ENCODE results near the gene SORCS3. TPM values are rescaled to one million over a fixed set of nuclear protein-coding genes. Genes with fewer than 3 reads are reported as not detected.
A peak's percentile ranks its signal among the peaks of the same experiment; 100 is the strongest.

The SORCS3 gene
- total RNA-seq, 2 donors from 2014 or later, result not detected

DNA sequence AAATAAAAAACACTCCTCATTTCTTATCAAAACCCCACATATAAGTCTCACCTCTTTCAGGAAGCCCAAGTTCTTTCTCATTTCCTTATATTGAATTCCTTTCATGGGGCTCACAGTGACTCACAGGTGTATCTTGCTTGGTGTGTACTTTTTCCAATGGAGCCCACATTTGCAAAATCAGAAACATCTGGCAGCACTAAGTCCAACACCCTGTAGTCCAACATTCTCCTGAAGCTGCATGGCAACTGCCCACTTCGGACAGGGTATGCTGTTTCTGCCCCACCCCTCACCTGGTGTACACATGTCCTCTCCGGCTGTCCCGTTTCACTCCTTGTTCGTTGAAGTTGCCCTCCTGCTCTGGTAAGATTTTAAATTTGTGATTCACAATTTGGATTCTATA lies 544.1 kb downstream of the SORCS3 start:
- H3K27me3 ChIP-seq, result no peaks in the 10 kb centered on the region
- ATAC-seq (no peak), DNase-seq (no peak)
- TF ChIP-seq, protein P1, sequence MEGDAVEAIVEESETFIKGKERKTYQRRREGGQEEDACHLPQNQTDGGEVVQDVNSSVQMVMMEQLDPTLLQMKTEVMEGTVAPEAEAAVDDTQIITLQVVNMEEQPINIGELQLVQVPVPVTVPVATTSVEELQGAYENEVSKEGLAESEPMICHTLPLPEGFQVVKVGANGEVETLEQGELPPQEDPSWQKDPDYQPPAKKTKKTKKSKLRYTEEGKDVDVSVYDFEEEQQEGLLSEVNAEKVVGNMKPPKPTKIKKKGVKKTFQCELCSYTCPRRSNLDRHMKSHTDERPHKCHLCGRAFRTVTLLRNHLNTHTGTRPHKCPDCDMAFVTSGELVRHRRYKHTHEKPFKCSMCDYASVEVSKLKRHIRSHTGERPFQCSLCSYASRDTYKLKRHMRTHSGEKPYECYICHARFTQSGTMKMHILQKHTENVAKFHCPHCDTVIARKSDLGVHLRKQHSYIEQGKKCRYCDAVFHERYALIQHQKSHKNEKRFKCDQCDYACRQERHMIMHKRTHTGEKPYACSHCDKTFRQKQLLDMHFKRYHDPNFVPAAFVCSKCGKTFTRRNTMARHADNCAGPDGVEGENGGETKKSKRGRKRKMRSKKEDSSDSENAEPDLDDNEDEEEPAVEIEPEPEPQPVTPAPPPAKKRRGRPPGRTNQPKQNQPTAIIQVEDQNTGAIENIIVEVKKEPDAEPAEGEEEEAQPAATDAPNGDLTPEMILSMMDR (IDR thresholded peaks at IDR 0.05), result no peak
- no peak for TF ChIP-seq POLR2A (IDR thresholded peaks at IDR 0.05)
- WGBS, 2 donors, result 71 to 78% methylated on average over 4 of the region's 4 CpGs
- no peaks in the 10 kb centered on the region for H3K4me1 ChIP-seq
- H3K27ac ChIP-seq, result no peak overlapping the region
- no peaks in the 10 kb centered on the region for H3K9me3 ChIP-seq
- intact Hi-C loops (cut with DNase I), result no loop called here
- H3K36me3 ChIP-seq (replicated peaks in 1 of 2; ENCODE audit: insufficient read depth in 1 of 2, low read depth in 2 of 2), result no peaks in the 10 kb centered on the region
- H3K4me3 ChIP-seq, result no peak overlapping the region

DNA sequence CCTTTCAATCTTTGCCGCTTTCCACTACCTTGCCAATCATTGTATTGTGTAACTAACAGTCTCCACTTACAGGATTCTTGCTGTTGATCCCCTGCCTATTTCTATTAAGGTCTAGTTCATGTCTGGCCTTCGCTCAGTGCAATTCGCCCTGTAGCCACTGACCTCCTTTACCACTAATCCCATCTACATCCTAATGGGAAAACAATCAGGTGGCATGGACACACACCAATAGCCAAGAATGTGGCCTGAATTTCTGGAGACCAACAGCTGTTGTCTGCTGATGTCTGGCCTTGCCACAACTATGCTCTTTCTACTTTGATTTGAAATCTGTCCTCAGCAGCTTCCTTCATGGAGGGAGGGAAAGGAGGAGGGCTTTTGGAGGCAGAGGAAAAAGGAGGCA lies 546.2 kb downstream of the SORCS3 start:
- no peaks in the 10 kb centered on the region for H3K9me3 ChIP-seq
- no peak overlapping the region for H3K4me3 ChIP-seq
- H3K27me3 ChIP-seq, result no peaks in the 10 kb centered on the region
- no peaks in the 10 kb centered on the region for H3K4me1 ChIP-seq
- WGBS, 2 donors, result 69 to 83% methylated on average over 3 of the region's 3 CpGs
- intact Hi-C loops (cut with DNase I), result no loop called here
- no peaks in the 10 kb centered on the region for H3K36me3 ChIP-seq (replicated peaks in 1 of 2; ENCODE audit: insufficient read depth in 1 of 2, low read depth in 2 of 2)
- ATAC-seq, result no peak
- no peak for TF ChIP-seq POLR2A (IDR thresholded peaks at IDR 0.05)
- TF ChIP-seq, protein P1 (IDR thresholded peaks at IDR 0.05), result peak in 2 of 7 experiments; percentile 12 to 21
- peak in 3 of 4 donors; percentile 30 to 49 (median 43) for DNase-seq
- H3K27ac ChIP-seq, result no peak overlapping the region

DNA sequence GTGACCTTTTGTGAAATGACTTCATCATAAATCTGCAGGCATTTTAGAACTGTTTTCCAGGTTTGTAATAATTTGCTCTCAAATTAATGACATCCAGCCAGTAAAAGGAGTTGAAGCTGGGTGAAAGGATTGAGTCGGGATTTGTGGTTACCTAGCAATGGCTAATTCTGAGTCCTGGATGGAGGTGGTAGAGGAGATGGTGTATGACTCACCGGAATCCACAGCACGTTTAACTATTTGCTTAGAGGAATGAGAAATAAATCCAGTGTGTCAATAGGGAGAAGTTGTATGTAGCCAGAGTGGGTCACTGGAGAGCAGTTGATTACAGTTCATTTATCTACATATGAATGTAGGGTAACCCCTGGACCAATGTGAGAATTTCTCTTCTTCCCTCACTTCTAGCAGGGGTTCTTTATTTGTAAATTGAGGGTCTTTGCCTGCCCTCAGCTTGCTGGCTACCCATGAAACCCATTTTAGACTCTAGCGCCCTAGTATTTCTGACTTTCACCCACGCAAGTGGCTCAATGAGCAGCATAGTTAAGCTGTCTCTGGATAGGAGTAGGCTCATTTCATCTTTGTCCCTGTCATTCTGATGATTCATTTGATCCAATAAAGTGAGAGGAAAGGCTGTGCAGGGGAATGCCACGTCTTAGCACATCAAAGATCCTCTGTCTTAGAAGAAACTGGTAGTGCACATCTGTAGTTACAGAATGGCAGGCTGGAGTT lies 547.8 kb downstream of the SORCS3 start:
- H3K4me3 ChIP-seq, result no peak overlapping the region
- intact Hi-C loops (cut with DNase I), result no loop called here
- WGBS, 2 donors, result 53 to 55% methylated on average over 6 of the region's 6 CpGs
- H3K36me3 ChIP-seq (replicated peaks in 1 of 2; ENCODE audit: insufficient read depth in 1 of 2, low read depth in 2 of 2), result no peaks in the 10 kb centered on the region
- no peak for DNase-seq
- no peaks in the 10 kb centered on the region for H3K4me1 ChIP-seq
- no peak for TF ChIP-seq POLR2A (IDR thresholded peaks at IDR 0.05)
- TF ChIP-seq, protein P1 (IDR thresholded peaks at IDR 0.05), result no peak
- no peak for ATAC-seq
- H3K27me3 ChIP-seq, result no peaks in the 10 kb centered on the region
- no peak overlapping the region for H3K27ac ChIP-seq
- H3K9me3 ChIP-seq, result no peaks in the 10 kb centered on the region

DNA sequence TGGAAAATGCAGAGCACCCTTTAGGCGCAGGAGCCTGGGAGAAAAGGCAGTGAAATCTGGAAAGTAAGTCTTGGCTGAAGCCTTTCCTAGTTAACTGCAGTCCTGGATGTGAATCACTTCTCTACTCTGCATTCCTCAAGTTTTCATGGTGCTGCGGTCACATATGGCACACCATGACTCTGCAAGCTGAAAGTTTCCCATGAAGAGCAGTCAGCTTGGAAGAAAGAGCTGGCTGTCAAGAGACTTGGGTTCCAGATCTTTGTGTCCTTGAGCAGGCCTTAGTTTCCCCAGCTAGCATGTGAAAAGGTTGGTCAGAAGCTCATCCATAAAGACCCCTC lies 548.3 kb downstream of the SORCS3 start:
- 76 to 88% methylated on average over 2 of the region's 2 CpGs for WGBS, 2 donors
- TF ChIP-seq POLR2A (IDR thresholded peaks at IDR 0.05), result no peak
- TF ChIP-seq, protein P1 (IDR thresholded peaks at IDR 0.05), result no peak
- Histone ChIP-seq H3K27me3 (no peaks in the 10 kb centered on the region), H3K36me3 (replicated peaks in 1 of 2; ENCODE audit: insufficient read depth in 1 of 2, low read depth in 2 of 2) (no peaks in the 10 kb centered on the region), H3K9me3 (no peaks in the 10 kb centered on the region), H3K4me1 (no peaks in the 10 kb centered on the region), H3K27ac (no peak overlapping the region), H3K4me3 (no peak overlapping the region)
- intact Hi-C loops (cut with DNase I), result no loop called here
- DNase-seq, result no peak
- no peak for ATAC-seq

DNA sequence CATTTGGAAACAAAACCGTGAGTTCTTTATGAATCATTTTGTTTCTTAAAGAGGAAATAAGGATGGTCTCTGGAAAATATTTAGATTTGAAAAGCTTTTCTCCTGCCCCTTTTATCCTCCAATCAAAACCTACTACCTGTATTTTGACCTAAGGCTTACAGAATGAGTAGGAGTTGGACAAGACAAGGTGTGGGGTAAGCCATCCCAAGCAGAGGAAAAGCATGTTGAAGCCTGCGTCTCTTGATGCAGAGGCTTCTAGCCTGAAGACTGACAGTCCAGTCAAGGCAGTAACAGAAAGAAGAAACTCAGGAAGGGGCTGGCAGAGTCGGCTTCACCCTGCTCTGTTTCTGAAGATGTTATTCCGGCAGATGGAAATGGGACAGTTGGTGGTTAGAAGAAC lies 551.1 kb downstream of the SORCS3 start:
- TF ChIP-seq POLR2A (IDR thresholded peaks at IDR 0.05), result no peak
- TF ChIP-seq, protein P1 (IDR thresholded peaks at IDR 0.05), result no peak

More for the DNA sequence above, 551.1 kb downstream of the SORCS3 start:
- 70 to 75% methylated on average over 4 of the region's 4 CpGs for WGBS, 2 donors
- no peaks in the 10 kb centered on the region for H3K9me3 ChIP-seq
- ATAC-seq, result no peak
- H3K27me3 ChIP-seq, result no peaks in the 10 kb centered on the region
- H3K4me3 ChIP-seq, result no peak overlapping the region
- no peaks in the 10 kb centered on the region for H3K36me3 ChIP-seq (replicated peaks in 1 of 2; ENCODE audit: insufficient read depth in 1 of 2, low read depth in 2 of 2)
- no peaks in the 10 kb centered on the region for H3K4me1 ChIP-seq
- no peak for DNase-seq
- intact Hi-C loops (cut with DNase I), result no loop called here
- no peak overlapping the region for H3K27ac ChIP-seq

Measured in body of pancreas (tissue), 4 donors.